Measurements from ENCODE around the gene PRKCA.

PRKCA gene

DNA sequence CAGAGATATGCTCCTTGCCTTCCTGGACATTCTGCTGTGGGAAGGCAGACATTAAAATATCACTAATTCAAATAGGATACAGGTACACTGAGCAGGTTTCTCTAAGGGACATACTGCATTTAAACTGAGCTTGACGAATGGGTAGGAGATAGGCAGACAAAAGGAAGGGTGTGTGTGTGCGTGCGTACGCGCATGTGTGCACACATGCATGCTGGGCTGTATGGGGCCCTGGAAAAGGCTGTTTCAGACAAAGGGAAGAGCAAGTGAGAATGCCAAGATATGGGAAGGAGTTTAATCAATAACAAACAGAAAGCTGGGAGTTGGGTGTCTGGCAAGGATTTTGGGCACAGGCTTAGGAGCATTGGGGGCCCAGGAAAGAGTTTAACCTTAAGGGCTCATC lies 196.2 kb downstream of the PRKCA start:
- Histone ChIP-seq H3K9me3 (no peaks in the 10 kb centered on the region), H3K4me3 (ENCODE audit: low read depth, low read length) (no peak overlapping the region), H3K27me3 (no peaks in the 10 kb centered on the region), H3K36me3 (peaks cover 2% of the 10 kb centered on the region; the same call in 1 of the 2 replicates), H3K4me1 (peaks cover 19% of the 10 kb centered on the region)
- TF ChIP-seq, protein P1, sequence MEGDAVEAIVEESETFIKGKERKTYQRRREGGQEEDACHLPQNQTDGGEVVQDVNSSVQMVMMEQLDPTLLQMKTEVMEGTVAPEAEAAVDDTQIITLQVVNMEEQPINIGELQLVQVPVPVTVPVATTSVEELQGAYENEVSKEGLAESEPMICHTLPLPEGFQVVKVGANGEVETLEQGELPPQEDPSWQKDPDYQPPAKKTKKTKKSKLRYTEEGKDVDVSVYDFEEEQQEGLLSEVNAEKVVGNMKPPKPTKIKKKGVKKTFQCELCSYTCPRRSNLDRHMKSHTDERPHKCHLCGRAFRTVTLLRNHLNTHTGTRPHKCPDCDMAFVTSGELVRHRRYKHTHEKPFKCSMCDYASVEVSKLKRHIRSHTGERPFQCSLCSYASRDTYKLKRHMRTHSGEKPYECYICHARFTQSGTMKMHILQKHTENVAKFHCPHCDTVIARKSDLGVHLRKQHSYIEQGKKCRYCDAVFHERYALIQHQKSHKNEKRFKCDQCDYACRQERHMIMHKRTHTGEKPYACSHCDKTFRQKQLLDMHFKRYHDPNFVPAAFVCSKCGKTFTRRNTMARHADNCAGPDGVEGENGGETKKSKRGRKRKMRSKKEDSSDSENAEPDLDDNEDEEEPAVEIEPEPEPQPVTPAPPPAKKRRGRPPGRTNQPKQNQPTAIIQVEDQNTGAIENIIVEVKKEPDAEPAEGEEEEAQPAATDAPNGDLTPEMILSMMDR (IDR thresholded peaks at IDR 0.05; ENCODE audit: low read depth, low read length) = no peak
- no peak for DNase-seq

DNA sequence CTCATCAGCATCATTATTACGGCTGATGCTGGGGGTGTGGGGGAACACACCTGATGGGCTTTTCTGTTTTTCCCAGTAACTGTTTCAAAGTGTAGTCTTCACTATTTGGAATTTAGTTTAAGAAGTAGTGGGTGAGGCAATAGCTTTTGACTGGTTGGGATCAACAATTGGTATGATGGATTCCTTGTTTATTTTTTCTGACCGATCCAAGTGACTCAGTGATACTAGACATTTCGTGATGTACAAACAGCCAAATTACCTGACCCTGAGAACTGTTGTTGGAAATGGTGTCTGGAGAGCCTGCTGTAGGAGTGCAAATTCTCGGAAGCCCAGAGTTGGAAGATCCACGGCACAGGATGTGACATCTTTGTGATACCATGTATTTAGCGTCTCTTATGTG lies 204.2 kb downstream of the PRKCA start:
- DNase-seq = no peak
- no peaks in the 10 kb centered on the region for H3K36me3 ChIP-seq
- H3K4me3 ChIP-seq (ENCODE audit: low read depth, low read length) = no peak overlapping the region
- peaks cover 14% of the 10 kb centered on the region for H3K4me1 ChIP-seq
- TF ChIP-seq, protein P1 (IDR thresholded peaks at IDR 0.05; ENCODE audit: low read depth, low read length) = no peak
- peaks cover 3% of the 10 kb centered on the region; the same call in 1 of the 2 replicates for H3K9me3 ChIP-seq
- H3K27me3 ChIP-seq = no peaks in the 10 kb centered on the region

DNA sequence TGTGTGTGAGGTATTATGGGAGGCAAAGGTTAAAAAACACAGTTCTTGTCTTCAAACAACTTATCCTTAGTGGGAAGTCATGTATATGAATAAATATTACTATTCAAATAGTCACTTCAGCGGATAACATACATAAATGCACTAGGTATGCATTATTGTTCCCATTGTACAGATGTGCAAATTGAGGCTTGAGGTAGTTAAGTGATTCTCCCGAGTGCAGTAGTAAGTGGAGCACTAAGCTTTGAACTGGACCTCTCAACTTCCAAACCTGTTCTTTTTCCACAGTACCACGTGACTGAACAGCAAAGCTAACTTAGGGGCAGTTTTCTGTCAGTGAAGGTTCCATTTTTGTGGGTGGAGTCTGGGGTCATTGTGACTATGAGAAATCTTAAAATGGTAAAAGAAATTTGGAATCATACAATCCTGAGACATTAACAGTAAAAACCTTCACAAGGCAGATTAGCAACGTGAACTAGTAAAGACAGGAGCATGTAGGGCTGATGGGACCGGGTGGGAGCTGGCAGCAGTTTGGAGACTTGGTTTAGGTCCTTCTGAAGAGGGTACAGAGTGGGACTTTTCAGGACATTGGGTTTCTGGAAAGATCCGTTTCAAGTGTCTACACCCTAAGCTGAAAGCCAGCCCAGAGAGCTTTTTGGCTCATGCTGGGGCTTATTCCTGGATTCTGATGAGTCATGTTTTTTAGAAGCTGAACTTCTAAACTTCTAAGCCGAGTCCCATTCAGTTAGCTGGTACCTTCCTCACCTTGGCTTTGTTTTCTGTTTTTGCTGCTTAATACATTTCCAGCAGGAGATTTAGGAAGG lies 204.9 kb downstream of the PRKCA start:
- Histone ChIP-seq H3K9me3 (peaks cover 3% of the 10 kb centered on the region; the same call in 1 of the 2 replicates), H3K4me1 (peaks cover 14% of the 10 kb centered on the region), H3K4me3 (ENCODE audit: low read depth, low read length) (no peak overlapping the region), H3K36me3 (no peaks in the 10 kb centered on the region), H3K27me3 (no peaks in the 10 kb centered on the region)
- TF ChIP-seq, protein P1 (IDR thresholded peaks at IDR 0.05; ENCODE audit: low read depth, low read length) = no peak
- DNase-seq = no peak

DNA sequence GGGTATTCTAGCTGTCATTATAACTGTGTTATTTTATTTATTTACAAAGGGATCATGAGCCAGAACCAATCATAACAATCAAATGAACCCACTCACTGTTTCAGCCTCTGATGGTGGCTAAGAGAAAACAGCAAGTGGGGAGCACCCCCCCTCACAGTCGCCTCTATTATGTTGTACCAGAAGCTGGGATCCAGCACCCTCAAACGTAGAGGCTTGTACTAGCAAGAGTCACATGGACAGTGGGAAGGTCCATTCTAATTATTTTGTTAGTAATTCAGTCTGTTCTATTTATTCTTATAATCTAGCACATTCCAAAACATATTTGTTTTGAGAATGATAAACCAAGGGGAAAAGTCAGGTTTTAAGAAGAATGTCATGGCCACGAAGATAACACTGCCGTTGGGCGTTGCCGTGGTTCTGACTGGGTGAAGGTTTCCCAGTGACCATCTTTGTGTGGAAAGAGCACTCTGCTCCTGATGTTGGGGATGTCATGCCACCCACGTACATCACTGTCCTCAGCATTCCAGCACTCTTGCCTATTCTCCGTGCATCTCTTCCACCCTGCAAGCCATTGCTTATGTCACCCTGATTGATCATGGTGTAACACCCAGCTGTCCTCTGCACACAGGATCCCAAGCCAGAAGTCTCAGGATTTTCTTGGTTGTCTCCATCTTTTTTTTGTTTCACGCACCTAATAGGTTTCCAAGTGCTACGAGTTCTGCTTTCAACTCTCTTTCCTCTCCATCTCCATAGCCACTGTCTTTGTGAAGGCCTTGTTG lies 205.8 kb downstream of the PRKCA start:
- H3K36me3 ChIP-seq = no peaks in the 10 kb centered on the region
- peaks cover 11% of the 10 kb centered on the region for H3K4me1 ChIP-seq
- no peak overlapping the region for H3K4me3 ChIP-seq (ENCODE audit: low read depth, low read length)
- TF ChIP-seq, protein P1 (IDR thresholded peaks at IDR 0.05; ENCODE audit: low read depth, low read length) = no peak
- peaks cover 3% of the 10 kb centered on the region; the same call in 1 of the 2 replicates for H3K9me3 ChIP-seq
- no peaks in the 10 kb centered on the region for H3K27me3 ChIP-seq
- no peak for DNase-seq

DNA sequence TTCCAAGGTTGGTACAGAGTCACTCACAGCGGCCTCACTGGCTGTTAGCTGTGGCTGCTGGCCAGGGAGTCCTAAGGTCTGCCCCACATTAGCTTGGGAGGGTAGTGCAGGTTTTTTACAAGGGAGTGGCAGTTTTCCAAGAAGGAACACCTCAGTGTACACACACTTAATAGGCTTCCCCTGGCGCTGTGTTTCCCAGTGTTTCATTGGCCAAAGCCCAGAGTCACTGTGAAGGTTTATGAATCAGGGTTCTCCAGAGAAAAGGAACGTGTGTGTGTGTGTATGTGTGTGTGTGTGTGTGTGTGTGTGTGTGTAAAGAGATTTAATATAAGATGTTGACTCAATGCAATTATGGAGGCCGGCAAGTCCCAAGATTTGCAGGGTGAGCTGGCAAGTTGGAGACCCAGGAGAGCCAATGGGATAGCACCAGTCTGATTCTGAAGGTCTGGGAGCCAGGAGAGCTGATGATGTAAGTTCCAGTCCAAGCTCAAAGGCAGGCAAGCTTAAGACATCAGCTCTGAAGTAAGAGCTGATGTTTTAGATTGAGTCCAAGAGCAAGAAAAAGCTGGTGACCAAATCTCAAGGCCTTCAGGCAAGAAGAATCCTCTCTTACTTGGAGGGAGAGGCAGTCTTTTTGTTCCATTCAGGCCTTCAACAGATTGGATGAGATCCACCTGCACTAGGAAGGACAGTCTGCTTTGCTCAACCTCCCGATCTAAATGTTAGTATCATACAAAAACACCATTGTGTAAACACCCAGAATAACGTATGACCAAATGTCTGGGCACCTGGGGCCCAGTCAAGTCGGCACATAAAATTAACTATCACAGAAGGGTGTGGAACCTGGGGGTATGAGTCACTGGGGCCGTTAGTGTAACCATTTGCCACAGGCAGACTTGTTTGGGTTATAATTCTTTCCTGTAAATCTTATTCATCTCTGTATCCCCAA lies 206.8 kb downstream of the PRKCA start:
- DNase-seq = peak; percentile 20

More for the DNA sequence above, 206.8 kb downstream of the PRKCA start:
- H3K36me3 ChIP-seq = no peaks in the 10 kb centered on the region
- H3K4me1 ChIP-seq = peaks cover 7% of the 10 kb centered on the region; the same call in 1 of the 2 replicates
- no peak overlapping the region for H3K4me3 ChIP-seq (ENCODE audit: low read depth, low read length)
- peaks cover 3% of the 10 kb centered on the region; the same call in 1 of the 2 replicates for H3K9me3 ChIP-seq
- TF ChIP-seq, protein P1 (IDR thresholded peaks at IDR 0.05; ENCODE audit: low read depth, low read length) = no peak
- H3K27me3 ChIP-seq = no peaks in the 10 kb centered on the region
